Mesothelial cell of epicardium (in vitro differentiated cells): ENCODE data around the gene ADAM12. TPM values are rescaled to one million over a fixed set of nuclear protein-coding genes. Genes with fewer than 3 reads are reported as not detected.

Experiments
- DNase-seq, 2 experiments: peaks; one replicate each; pipeline ENCODE4 v3.0.0; 2021; ENCODE audit warnings: low spot score in 2 of 2; ENCODE audit not compliant: unreplicated experiment in 2 of 2
- H3K27ac Mint-ChIP-seq: 2 replicates; pipeline ENCODE4 v1.8.0; 2021; ENCODE audit warnings: mixed read lengths
- H3K27me3 Mint-ChIP-seq: 2 replicates; pipeline ENCODE4 v1.8.0; 2021; ENCODE audit warnings: low read depth, mixed read lengths
- H3K36me3 Mint-ChIP-seq: 2 replicates; pipeline ENCODE4 v1.8.0; 2021; ENCODE audit warnings: mixed read lengths
- H3K4me1 Mint-ChIP-seq: 2 replicates; pipeline ENCODE4 v1.8.0; 2021; ENCODE audit warnings: mixed read lengths
- H3K4me3 Mint-ChIP-seq: 2 replicates; pipeline ENCODE4 v1.8.0; 2021; ENCODE audit warnings: mild to moderate bottlenecking, moderate library complexity, mixed read lengths
- H3K9me3 Mint-ChIP-seq: 2 replicates; pipeline ENCODE4 v1.8.0; 2021; ENCODE audit warnings: mixed read lengths
- CTCF ChIP-seq: fragments of 200-600 bp; sonication (generic); IDR thresholded peaks from one replicate; pipeline ENCODE4 v1.5.0; 2021; ENCODE audit warnings: antibody characterized with exemption; ENCODE audit not compliant: unreplicated experiment
- total RNA-seq: library from RNA; stranded (reverse); gene quantifications from 3 replicates; pipeline ENCODE4 v1.2.1, GENCODE V29; 2021

Gene ADAM12
- total RNA-seq, 1 donor from 2014 or later = 13.3 TPM

- peaks cover 8% of the 10 kb centered on the region for H3K36me3 Mint-ChIP-seq
- no peak for TF ChIP-seq CTCF
- no peaks in the 10 kb centered on the region for H3K27me3 Mint-ChIP-seq
- DNase-seq = no peak
- peaks cover 6% of the 10 kb centered on the region for H3K9me3 Mint-ChIP-seq
- H3K27ac Mint-ChIP-seq = no peak overlapping the region
- peaks cover 17% of the 10 kb centered on the region for H3K4me1 Mint-ChIP-seq
- H3K4me3 Mint-ChIP-seq = no peak overlapping the region
These were observed 371.4 kb downstream of the ADAM12 start for GRCh38 chr10:126016882-126017281.

- DNase-seq = no peak
These were observed 372.0 kb downstream of the ADAM12 start for GRCh38 chr10:126016156-126016805.

GRCh38 chr10:126015413-126015812, 372.9 kb downstream of the ADAM12 start:
- TF ChIP-seq CTCF = no peak
- no peaks in the 10 kb centered on the region for H3K27me3 Mint-ChIP-seq
- H3K9me3 Mint-ChIP-seq = peaks cover 6% of the 10 kb centered on the region
- DNase-seq = no peak
- no peak overlapping the region for H3K4me3 Mint-ChIP-seq
- H3K36me3 Mint-ChIP-seq = peaks cover 11% of the 10 kb centered on the region
- H3K4me1 Mint-ChIP-seq = peaks cover 17% of the 10 kb centered on the region
- no peak overlapping the region for H3K27ac Mint-ChIP-seq

More at GRCh38 chr10:126016156-126016805, 372.0 kb downstream of the ADAM12 start:
- H3K36me3 Mint-ChIP-seq = peaks cover 8% of the 10 kb centered on the region
- H3K27me3 Mint-ChIP-seq = no peaks in the 10 kb centered on the region
- no peak overlapping the region for H3K27ac Mint-ChIP-seq
- H3K4me1 Mint-ChIP-seq = peaks cover 17% of the 10 kb centered on the region
- TF ChIP-seq CTCF = no peak
- no peak overlapping the region for H3K4me3 Mint-ChIP-seq
- H3K9me3 Mint-ChIP-seq = peaks cover 6% of the 10 kb centered on the region

- no peak for TF ChIP-seq CTCF
- Mint-ChIP-seq H3K27ac (no peak overlapping the region), H3K27me3 (no peaks in the 10 kb centered on the region), H3K4me3 (no peak overlapping the region), H3K36me3 (peaks cover 11% of the 10 kb centered on the region), H3K4me1 (peaks cover 23% of the 10 kb centered on the region), H3K9me3 (peaks cover 6% of the 10 kb centered on the region)
- no peak for DNase-seq
These were observed 374.0 kb downstream of the ADAM12 start for GRCh38 chr10:126014309-126014708.

- Mint-ChIP-seq H3K4me1 (peaks cover 28% of the 10 kb centered on the region), H3K27ac (no peak overlapping the region), H3K27me3 (no peaks in the 10 kb centered on the region), H3K36me3 (peaks cover 7% of the 10 kb centered on the region), H3K9me3 (peaks cover under 1% of the 10 kb centered on the region), H3K4me3 (no peak overlapping the region)
- no peak for DNase-seq
- TF ChIP-seq CTCF = no peak
These were observed 374.6 kb downstream of the ADAM12 start for GRCh38 chr10:126013489-126014281.
